ENCODE measurements around the gene INPP5J. TPM values are rescaled to one million over a fixed set of nuclear protein-coding genes. Genes with fewer than 3 reads are reported as not detected.

Gene INPP5J
- total RNA-seq, 1 donor from 2014 or later, result 4.6 TPM

- Histone ChIP-seq H3K9me3 (no peaks in the 10 kb centered on the region), H3K27ac (no peak overlapping the region), H3K27me3 (ENCODE audit: low read depth) (no peaks in the 10 kb centered on the region), H3K36me3 (no peaks in the 10 kb centered on the region), H3K4me1 (peaks cover 11% of the 10 kb centered on the region), H3K4me3 (no peak overlapping the region)
- no peak for DNase-seq
- intact Hi-C loops (cut with DNase I), result no loop called here
- ATAC-seq, result no peak
- TF ChIP-seq CTCF (IDR thresholded peaks at IDR 0.05), result no peak
Measured at GRCh38 chr22:31143537-31143936, 20.8 kb downstream of the INPP5J start.

- DNase-seq, result no peak
Measured at GRCh38 chr22:31144223-31144622, 21.5 kb downstream of the INPP5J start.

GRCh38 chr22:31148488-31148887 lies 25.7 kb downstream of the INPP5J start:
- intact Hi-C loops (cut with DNase I), result no loop called here
- DNase-seq (no peak), ATAC-seq (peak; percentile 12 to 57)
- peak overlapping the region; percentile 56 for H3K27ac ChIP-seq
- H3K4me1 ChIP-seq, result peaks cover 9% of the 10 kb centered on the region
- H3K36me3 ChIP-seq, result no peaks in the 10 kb centered on the region
- H3K27me3 ChIP-seq (ENCODE audit: low read depth), result no peaks in the 10 kb centered on the region
- TF ChIP-seq CTCF (IDR thresholded peaks at IDR 0.05), result no peak
- no peak overlapping the region for H3K4me3 ChIP-seq
- no peaks in the 10 kb centered on the region for H3K9me3 ChIP-seq

More at GRCh38 chr22:31144223-31144622, 21.5 kb downstream of the INPP5J start:
- Histone ChIP-seq H3K4me3 (no peak overlapping the region), H3K27ac (no peak overlapping the region), H3K9me3 (no peaks in the 10 kb centered on the region), H3K36me3 (no peaks in the 10 kb centered on the region), H3K4me1 (peaks cover 15% of the 10 kb centered on the region), H3K27me3 (ENCODE audit: low read depth) (no peaks in the 10 kb centered on the region)
- intact Hi-C loops (cut with DNase I), result no loop called here
- TF ChIP-seq CTCF (IDR thresholded peaks at IDR 0.05), result no peak
- ATAC-seq, result no peak

GRCh38 chr22:31148953-31149627 lies 26.3 kb downstream of the INPP5J start:
- ATAC-seq, result peak; percentile 94 to 96
- Histone ChIP-seq H3K4me1 (peaks cover 9% of the 10 kb centered on the region), H3K9me3 (no peaks in the 10 kb centered on the region), H3K36me3 (no peaks in the 10 kb centered on the region), H3K27me3 (ENCODE audit: low read depth) (no peaks in the 10 kb centered on the region), H3K27ac (peak overlapping the region; percentile 56), H3K4me3 (no peak overlapping the region)
- TF ChIP-seq CTCF (IDR thresholded peaks at IDR 0.05), result peak; percentile 89
- intact Hi-C loops (cut with DNase I), result no loop called here
- peak; percentile 71 for DNase-seq

- Histone ChIP-seq H3K4me3 (no peak overlapping the region), H3K36me3 (no peaks in the 10 kb centered on the region), H3K27ac (no peak overlapping the region), H3K4me1 (peaks cover 9% of the 10 kb centered on the region), H3K9me3 (no peaks in the 10 kb centered on the region), H3K27me3 (ENCODE audit: low read depth) (no peaks in the 10 kb centered on the region)
- ATAC-seq (no peak), DNase-seq (no peak)
- no peak for TF ChIP-seq CTCF (IDR thresholded peaks at IDR 0.05)
- intact Hi-C loops (cut with DNase I), result no loop called here
Measured at GRCh38 chr22:31150615-31151014, 27.8 kb downstream of the INPP5J start.
